Amniotic epithelial cell (primary cell): ENCODE data around the gene LKAAEAR1.

Source experiments
- DNase-seq: peaks from one replicate; pipeline ENCODE4 v3.0.0-alpha.2; 2010; ENCODE audit warnings: low read depth

The LKAAEAR1 gene

DNA sequence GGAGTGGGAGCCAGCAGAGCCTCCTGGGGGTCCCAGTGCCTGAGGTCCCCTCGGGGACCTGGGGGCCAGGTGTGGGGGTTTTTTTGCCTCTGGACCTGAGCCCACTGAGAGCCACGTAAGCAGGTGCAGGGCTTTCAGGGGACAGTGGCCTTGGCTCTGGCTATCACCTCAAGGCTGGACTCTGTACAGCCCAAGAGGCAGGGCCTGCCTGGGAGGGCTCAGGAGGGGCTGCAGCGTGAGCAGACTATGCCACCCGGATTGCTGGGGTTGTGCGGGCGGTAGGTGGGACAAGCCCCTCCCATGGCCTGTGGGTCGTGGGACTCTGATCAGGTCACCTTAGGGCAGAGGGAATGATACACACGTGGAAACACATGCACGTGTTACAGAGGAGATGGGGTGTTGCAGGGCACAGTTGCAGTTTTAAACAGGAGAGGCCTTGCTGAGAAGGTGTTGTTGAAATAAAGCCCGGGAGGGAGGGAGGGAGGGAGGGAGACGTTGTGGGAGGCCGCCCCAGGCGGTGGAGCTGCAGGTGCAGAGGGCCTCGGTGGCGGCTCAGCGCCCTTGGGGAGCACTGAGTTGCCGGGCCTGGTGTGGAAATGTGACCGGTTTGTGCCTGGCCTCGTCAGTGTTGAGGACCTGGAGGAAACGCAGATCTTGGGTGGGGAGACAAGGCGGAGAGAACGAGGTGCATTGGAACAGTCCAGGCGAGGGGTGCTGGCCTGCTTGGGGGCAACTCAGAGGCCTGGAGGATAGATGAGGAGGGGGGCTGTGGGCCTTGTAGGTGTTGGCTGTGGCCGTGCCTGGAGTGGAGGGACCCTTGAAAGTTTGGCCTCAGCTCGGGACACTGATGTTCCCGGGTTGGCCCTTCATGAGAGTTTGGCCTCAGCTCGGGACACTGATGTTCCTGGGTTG, 18.9 kb downstream of the LKAAEAR1 start:
- DNase-seq, result no peak

DNA sequence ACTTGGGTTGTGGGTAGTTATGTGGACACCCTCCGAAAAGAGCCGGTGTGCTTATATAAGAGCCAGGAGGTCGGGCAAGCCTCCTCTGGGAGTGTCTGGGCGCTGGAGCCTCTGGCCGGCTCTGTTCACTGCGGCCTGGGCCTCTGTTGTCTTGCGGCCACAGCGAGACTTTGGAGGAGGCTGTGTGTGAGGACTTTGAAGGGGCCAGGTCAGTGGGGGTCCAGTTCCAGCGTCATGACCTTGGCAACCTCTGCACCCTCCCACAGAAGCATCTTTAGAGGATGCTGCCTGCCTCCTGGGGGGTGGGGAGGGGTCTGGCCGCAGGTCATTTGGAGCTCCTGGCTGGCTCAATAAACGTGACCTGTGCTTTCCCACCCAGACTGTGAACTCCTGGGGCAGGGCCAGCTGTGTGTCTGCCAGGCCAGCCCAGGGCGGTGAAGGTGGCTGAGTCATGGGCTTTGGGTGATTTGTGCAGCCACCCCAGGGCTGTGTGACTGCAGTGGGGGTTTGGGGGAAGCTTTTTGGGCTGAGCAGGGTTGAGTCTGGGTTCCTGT, 20.0 kb downstream of the LKAAEAR1 start:
- DNase-seq, result no peak

DNA sequence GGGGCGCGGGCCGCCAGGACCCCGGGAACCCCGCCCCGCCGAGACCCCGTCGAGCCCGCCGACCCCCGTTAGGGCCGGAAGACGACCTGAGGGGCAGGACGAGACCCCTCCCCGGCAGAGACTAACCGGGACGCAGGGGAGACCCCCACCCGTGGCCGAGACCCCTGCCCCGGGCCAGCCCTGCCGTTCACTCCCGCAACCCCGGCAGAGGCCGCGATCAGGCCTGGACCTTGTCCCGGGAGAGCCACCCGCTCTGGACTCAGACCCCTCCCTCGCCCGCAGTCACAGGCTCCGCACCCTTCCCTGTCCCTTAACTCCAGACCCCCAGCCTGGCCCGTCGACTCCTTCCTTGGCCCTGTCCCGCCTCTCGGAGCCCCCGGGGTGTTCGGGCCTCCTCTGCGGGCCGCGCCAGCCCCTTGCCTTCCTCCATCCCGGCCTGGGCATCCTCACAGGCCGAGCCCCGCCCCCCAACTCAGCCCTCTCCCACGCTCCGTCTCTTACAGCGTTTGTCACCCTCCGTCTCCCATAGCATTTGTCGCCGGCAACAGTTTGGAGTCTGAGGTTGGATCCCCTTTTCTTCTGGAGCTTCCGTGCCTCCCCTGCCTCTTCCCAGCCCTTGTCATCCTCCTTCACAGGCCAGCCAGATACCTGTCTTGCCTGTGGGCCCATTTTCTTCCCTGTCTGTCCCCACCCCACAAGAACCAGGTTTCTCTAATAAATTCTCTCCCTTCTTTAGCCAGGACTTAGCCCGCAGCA, 20.6 kb downstream of the LKAAEAR1 start:
- no peak for DNase-seq

DNA sequence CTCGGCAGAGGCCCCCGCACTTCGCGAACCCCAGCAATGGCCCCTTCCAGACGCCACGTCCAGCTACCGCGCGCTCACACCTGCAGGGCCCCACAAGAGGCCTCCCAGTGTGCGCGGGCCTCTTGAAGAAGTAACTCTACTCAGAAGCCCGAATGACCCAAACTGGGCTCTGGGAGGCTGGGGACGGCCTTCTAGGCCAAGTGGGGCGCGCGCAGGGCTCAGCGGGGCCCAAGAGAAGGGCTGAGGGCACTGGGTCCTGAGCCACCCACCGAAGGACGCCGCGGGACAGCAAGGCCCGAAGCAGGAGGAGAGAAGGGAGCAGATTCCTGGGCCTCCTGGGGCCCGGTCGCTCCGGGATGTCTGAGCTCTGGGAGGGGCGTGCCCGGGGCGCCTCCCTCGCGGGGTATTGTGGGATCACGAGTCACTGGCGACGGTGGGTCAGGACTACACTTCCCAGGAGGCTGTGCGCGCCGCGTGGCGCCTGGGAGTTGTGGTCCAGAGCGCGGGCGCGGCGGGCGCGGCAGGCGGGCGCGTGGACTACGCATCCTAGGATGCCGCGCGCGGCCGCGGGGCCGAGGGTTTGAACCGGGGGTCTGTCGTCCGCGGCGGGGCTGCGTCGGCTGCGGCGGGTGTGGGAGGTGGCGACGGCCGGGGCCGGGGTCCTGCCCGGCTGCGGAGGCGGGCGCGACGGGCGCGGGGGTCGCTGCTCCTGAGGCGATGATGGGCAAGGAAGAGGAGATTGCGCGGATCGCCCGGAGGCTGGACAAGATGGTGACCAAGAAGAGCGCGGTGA, 21.4 kb downstream of the LKAAEAR1 start, which contains the start of gene TCEA2:
Gene TCEA2 (plus strand): TSS at position 603 of the 793 bp plus-strand sequence. CDS start 115 bp downstream, at position 718.
- peak; percentile 94 for DNase-seq

DNA sequence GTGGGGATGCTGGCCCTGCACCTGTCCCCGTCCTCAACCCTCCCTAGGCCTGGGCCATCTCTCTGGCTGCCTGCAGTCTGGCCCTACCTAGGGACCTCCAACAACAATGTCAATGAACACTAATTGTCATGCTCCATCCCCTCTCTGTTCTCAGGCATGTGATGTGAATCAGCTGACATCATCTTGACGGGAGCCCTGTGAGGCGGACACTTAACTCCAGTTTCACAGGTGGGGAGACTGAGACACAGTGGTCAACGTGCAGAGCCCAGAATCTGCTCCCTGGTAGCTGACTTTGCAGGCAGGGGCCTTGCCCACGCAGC, 22.0 kb downstream of the LKAAEAR1 start:
- no peak for DNase-seq

DNA sequence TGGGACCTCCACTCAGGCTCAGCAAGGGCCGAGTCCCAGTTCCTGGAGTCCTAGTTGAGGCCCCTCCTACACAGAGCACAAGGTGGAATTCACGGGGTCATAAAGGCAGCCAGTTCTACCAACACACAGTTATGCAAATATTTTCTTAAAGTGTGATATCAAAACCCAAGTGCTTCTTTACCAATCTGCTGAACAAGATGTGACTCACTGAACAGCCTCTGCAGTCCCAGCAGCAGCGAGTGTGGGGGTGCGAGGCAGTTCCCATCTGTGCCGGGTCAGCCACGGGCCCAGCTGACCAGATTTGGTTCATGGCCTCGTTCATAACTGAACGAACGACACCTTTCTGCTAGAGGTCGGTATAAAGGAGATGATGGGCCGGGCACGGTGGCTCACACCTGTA, 25.7 kb downstream of the LKAAEAR1 start:
- no peak for DNase-seq

DNA sequence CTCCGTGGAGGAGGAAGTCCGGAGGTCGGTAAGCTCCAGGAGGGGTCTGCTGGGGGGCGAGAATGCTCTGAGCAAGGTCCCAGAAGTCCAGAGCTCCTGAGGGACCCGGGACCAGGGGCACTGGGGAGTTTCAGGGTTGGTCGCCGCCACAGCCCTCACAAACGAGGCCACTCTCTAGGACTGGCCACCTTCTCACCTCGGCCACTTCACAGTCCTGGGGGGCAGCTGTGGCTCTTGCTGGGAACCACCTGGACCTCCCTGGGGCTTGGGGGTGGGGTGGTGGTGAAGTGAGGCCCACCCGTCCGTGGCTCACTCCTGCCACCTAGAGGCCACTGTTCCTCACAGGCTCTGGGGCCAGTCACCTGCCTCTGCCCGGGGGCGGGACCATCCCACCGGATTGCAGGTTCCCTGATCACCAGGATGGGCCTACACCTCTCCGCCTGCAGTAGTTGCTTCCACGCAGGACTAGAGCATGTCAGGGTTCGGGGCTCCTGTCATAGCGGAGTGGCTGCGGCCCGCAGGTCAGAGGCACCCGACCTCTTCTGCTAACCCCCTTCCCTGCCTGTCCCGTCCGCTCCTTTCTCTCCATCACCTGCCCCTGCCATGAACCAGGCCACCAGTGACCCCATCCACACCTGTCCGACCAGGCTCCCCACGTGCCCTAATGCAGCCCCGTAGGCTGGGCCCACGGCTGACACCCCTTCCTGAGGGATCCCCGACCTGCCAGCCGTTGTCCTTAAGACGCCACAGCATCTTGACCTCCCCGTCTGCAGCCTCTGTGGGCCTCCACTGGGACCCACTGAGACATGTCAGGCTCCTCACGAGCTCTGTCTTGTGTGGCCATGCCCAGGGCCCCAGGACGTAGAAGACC, 26.3 kb downstream of the LKAAEAR1 start:
- peak; percentile 43 for DNase-seq

DNA sequence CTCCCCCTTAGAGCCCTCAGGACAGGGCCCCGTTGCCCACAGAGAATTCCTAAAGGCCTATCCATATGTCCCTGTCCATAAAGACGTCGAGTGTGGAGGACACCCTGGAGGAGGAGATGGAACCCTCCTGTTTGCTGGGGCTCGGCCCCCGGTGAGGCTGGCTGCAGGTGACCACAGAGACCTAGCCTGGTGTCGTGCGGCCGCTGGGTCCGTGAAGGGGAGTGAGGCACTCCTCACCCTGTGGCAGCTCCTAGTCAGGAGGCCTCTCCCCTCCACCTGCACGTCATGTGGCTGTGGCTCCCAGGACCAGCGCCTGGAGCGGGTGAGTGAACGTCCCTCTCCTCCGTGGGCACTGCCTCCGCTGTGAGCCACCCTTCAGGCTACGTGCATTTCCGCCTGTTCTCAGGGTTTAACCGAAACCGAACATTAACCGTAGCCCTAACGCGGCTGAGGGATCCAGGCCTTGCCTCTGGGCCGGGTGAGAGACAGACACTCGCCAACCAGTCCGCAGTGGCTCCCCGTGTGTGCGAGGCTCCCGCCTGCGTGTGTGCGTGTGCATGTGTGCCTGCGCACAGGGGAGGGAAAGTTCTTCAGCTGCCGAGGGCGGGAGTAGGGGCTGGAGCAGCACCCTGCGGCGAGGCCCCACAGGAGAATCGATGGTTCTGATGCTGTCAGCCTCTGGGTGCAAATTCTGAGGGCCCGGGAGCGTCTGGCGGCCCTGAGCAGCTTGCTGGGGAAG, 27.1 kb downstream of the LKAAEAR1 start:
- no peak for DNase-seq

DNA sequence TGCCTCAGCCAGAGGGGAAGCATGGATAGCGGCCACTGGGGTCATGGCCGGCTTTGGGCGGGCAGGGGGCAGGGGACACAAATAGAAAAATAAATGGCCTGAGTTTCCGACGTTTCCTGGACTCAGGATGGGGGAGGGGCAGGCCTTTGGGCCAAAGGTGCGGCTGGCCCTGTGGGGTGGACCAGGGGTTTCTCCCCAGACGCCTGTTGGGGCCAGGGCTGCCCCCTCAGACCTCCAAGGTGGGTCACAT, 27.6 kb downstream of the LKAAEAR1 start:
- DNase-seq, result no peak

DNA sequence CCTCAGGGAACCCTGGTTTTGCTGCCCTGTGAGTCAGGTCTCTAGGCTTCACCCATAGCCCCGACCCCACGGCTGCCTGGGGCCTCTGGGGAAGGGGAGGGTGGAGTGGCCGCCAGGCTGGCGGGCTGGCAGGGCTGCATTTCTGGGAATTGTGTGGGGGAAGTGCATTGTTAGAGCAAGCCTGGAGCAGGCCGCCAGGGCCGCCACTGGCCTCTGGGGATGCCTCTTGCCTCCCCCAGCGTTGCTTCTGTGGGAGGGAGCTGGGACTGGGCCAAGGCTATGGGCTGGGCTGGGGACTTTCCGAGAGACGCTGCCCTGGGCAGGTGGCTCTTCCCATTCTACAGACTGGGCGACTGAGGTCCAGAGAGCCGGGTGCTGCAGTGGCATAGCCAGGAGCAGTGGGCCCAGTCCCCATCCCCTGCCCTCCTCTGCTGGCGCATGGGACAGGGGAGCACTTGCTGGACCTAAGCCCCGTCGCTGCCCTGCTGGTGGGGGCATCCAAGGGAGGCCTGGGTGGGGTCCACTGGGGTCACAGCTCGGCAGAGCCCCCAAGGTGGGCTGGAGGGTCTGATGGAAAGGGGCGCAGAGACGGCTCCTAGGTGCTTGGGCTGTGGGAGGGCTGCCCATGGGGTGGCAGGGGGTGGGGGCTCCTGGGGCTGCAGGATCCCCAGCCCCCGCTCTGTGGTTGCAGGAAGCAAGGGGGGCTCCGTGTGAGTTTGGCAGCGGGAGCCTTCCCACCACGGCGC, 28.1 kb downstream of the LKAAEAR1 start:
- peak; percentile 58 for DNase-seq

DNA sequence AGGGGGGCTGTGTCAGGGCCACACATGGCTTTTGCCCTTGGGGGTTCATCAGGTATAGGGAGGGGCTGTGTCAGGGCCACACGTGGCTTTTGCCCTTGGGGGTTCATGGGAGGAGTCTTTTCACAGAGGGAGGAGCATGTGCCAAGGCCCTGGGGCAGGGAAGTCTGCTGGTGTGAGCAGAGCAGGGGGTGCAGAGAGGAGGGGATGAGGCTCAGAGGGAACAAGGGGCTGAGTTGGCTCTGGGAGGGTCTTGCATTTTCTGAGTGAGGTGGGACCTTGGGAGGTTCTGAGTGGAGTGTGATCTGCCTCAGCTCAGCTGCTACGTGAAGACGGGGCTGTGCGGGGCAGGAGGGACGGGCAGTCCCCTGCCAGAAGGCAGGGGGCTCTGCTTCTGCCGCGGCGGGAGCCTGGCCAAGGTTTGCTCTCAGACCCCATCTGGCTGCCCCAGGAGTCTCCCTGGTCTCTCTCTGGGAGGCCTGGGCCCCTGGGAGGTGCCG, 28.8 kb downstream of the LKAAEAR1 start:
- no peak for DNase-seq

DNA sequence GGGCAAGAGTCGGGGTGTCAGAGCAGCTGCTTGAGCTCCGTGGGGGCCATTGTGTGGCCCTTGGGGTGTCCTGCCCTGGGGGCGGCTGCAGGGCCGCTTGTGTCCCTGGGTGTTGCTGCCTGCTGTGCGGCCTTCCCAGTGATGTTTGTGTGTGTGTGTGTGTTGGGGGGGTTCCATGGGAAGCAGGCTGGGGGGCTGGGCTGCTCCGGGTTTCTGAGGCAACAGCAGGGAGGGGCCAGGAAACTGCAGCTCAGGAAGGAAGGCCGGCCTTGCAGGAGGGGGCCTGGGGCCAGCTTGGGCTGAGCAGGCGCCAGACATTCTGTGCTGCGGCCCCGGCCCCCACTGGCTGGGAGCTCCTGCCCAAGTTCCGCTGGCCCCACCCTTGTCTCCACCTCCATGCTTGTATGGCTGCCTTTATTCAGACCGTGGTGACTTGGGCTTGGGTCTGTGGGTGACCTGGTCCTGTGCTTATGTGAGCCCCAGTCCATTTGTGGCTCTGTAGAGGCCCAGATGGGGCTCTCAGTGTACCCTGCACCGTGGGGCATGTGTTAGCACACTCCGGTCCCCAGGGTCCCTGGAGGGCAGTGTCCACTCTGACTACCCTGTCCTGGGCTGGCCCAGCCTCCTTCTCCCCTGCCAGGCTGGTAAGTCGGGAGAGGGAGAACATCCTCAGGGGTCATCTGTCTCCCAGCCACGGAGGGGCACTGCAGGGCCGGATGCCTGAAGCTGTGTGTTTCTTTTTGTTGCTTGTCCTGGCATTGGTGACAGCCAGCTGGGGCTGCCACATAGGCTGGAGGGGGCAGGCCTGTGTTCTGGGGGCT, 30.1 kb downstream of the LKAAEAR1 start:
- DNase-seq, result no peak

DNA sequence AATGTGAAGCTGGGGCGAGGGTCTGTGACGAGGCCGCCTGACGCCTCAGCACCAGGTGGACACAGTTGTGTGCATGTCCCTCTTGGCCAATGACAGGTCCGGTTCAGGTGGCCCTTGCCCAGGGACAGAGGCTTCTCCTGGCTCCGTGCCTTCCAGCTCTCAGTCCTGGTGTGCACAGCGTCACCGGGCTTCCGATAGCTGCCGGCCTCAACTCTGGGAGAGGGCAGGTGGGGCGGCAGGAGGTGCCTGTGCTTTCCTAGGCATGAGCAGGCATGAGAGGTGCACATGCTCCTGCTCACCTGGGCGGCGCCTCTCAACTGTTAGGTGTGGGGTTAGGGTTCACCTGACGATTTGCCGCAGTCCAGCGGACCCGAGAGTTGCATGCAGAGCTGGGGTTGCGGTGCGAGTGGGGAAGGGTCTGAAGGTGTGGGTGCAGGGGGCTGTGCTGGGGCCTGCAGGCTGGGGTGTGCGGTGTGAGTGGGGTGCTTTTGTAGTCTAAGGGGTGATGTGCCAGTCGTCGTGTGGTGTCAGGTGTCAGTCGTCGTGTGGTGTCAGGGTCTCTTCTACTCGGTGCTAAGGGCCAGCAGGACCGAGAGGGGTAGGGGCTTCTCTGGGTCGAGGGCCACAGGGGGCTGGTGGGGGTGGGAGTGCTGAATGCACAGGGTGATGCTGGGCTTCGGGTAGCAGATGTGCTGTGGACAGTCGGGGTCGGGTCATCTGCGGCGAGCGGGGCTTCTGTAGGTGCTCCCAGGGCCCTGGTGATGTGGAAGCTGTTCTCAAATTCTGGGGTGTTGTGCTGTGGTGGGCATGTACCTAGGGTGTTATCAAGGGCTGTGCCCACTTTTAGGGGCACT, 31.0 kb downstream of the LKAAEAR1 start:
- no peak for DNase-seq

DNA sequence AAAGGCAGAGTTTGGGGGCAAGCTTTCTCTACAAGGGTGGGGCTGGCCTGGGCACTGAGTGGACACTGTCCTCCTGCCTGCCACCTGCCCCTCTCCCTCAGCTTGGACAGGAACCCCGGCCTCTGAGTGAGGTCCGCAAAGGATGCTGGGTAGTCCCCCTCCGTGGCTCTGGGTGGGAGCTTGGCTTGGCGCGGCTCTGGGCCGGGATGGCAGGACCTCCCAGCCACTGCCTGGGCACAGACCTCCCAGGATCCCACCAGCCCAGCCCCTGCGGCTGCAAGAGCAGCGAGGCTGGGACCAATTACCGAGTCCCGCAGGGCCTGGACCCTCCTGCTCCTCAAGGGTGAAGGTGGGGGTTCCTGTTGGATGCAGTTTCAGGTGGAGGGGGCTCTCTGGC, 31.9 kb downstream of the LKAAEAR1 start:
- DNase-seq, result no peak

DNA sequence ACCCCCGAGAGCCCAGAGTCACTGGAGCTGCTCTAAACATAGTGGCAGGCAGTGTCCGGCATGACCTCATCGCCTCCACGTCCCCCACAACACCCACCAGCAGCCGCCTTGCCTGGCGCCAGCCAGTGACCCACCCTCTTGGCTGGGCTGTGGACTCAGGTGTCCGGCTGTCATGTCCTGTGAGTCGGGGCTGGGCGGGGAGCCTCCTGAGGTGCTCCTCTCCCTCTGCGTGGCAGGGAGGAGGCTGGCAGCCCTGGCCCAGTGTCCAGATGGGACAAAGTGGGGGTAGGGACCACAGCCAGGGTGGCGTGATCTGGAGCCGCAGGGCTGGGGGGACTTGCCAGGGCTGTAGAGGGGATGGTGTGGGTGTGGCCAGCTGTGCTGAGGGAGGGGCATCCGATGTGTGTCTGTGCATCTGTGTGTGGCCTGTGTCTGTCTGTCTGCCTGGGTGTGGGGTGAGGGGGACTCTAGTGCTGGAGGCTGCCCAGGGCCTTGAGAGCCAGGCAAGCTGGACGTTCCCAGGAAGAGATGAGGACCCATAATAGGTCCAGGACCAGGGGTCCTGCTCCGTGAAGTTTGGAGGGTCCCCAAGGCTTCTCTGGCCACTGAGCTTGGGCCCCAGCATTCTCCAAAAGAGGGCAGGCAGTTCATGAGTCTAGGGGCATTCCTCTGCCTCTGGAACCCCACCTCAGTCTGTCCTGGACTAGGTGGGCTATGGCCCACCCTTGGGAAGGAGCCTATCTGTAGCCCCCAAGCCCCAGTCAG, 32.5 kb downstream of the LKAAEAR1 start:
- no peak for DNase-seq

DNA sequence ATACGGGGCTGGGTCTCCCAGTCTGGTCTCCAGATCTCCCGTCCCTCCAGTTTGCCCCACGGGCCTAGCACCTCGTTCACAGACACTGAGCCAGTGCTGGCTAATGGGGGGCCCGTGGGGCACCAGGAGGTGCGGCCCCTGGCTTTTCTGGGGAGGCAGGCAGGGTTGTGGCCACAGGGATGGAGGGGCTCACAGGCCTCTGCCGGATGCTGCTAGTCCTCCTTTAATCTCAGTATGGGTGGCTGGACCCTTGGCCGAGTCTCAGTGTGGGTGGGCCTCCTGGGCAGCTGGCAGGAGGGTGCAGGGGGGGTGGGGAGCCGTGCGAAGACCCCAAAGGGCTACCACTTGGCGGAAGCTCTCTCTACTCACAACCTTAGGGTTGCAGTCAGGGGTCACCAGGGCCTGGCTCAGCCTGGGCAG, 33.2 kb downstream of the LKAAEAR1 start:
- no peak for DNase-seq
